IMR-90 (cell line): ENCODE results near the gene BLMH. TPM values are rescaled to one million over a fixed set of nuclear protein-coding genes. Genes with fewer than 3 reads are reported as not detected.

ENCODE experiments used
- ATAC-seq: fragments of 200-7000 bp; cut with Tn5 transposase; 2 replicates; pipeline ENCODE4 v1.9.1; 2020; ENCODE audit warnings: low read depth, mild to moderate bottlenecking, moderate library complexity
- BruUV-seq: library from RNA; stranded (reverse); fragments of 400-500 nt; replicated peaks from 2 replicates; lab custom pipeline; 2021; lab: Mats Ljungman, UMichigan
- CTCF ChIA-PET: fragments of 300-600 bp; formaldehyde crosslinking; extraction: SDS; loops from one replicate; lab custom pipeline; 2021; ENCODE audit warnings: antibody characterized with exemption; lab: Yijun Ruan, JAX
- POLR2A ChIA-PET: fragments of 300-600 bp; sonication (Branson Sonifier 250); formaldehyde crosslinking; loops from one replicate; lab custom pipeline; 2022; ENCODE audit warnings: antibody characterized with exemption; ENCODE audit not compliant: unreplicated experiment; lab: Charles Lee
- DNase-seq: peaks from one replicate; pipeline ENCODE4 v3.0.0; 2013
- H2AFZ ChIP-seq: replicated peaks from 2 replicates; pipeline ENCODE3; 2013; ENCODE audit warnings: low read length, mild to moderate bottlenecking; ENCODE audit not compliant: poor library complexity
- H2AK5ac ChIP-seq: 2 replicates; pipeline ENCODE4 v1.6.1; 2013; ENCODE audit warnings: low read depth, low read length, inconsistent platforms
- H2AK9ac ChIP-seq: replicated peaks from 2 replicates; pipeline ENCODE3; 2013; ENCODE audit warnings: mild to moderate bottlenecking, low read depth, low read length, moderate library complexity; ENCODE audit not compliant: poor library complexity
- H2BK120ac ChIP-seq: 2 replicates; pipeline ENCODE4 v1.6.1; 2013; ENCODE audit warnings: low read depth, low read length, inconsistent platforms
- H2BK15ac ChIP-seq: 3 replicates; pipeline ENCODE4 v1.6.1; 2013; ENCODE audit warnings: low read depth, low read length, inconsistent platforms
- H2BK20ac ChIP-seq: 2 replicates; pipeline ENCODE4 v1.6.1; 2013; ENCODE audit warnings: low read depth, mild to moderate bottlenecking, inconsistent platforms, low read length, moderate library complexity
- H2BK5ac ChIP-seq: 2 replicates; pipeline ENCODE4 v1.6.1; 2013; ENCODE audit warnings: mild to moderate bottlenecking, low read depth, low read length, inconsistent platforms; ENCODE audit not compliant: poor library complexity, severe bottlenecking
- H3K14ac ChIP-seq: replicated peaks from 2 replicates; pipeline ENCODE4 v1.6.1; 2013; ENCODE audit warnings: low read depth, low read length, inconsistent platforms
- H3K18ac ChIP-seq: 2 replicates; pipeline ENCODE4 v1.6.1; 2013; ENCODE audit warnings: low read depth, low read length, control low read depth
- H3K23ac ChIP-seq: 2 replicates; pipeline ENCODE4 v1.6.1; 2013; ENCODE audit warnings: low read depth, low read length, inconsistent platforms
- H3K27ac ChIP-seq: 2 replicates; pipeline ENCODE4 v1.5.1; 2013; ENCODE audit warnings: mild to moderate bottlenecking, control low read depth, low read length; ENCODE audit not compliant: insufficient read depth
- H3K27me3 ChIP-seq: 2 replicates; pipeline ENCODE4 v1.6.1; 2013; ENCODE audit warnings: low read length; ENCODE audit not compliant: control insufficient read depth, insufficient read depth
- H3K36me3 ChIP-seq: 2 replicates; pipeline ENCODE4 v1.6.1; 2013; ENCODE audit warnings: low read length, mixed read lengths; ENCODE audit not compliant: control insufficient read depth, insufficient read depth
- H3K4ac ChIP-seq: 2 replicates; pipeline ENCODE4 v1.6.1; 2013; ENCODE audit warnings: low read depth, low read length, inconsistent platforms
- H3K4me1 ChIP-seq: 2 replicates; pipeline ENCODE4 v1.6.1; 2013; ENCODE audit warnings: low read length, mixed read lengths; ENCODE audit not compliant: control insufficient read depth, insufficient read depth
- H3K4me2 ChIP-seq: 2 replicates; pipeline ENCODE4 v1.6.1; 2013; ENCODE audit warnings: low read depth, mild to moderate bottlenecking, control low read depth, low read length, moderate library complexity
- H3K4me3 ChIP-seq: 2 replicates; pipeline ENCODE4 v1.5.1; 2013; ENCODE audit warnings: low read depth, mild to moderate bottlenecking, control low read depth, low read length, moderate library complexity; ENCODE audit not compliant: insufficient read depth
- H3K56ac ChIP-seq: 2 replicates; pipeline ENCODE4 v1.6.1; 2013; ENCODE audit warnings: low read length, inconsistent platforms; ENCODE audit not compliant: insufficient read depth; ENCODE audit errors: extremely low read depth
- H3K79me1 ChIP-seq, 2 experiments: 2 replicates each; pipeline ENCODE4 v1.6.1; 2013; ENCODE audit warnings: low read length in 2 of 2, inconsistent platforms in 1 of 2, low read depth in 1 of 2
- H3K9ac ChIP-seq: 2 replicates; pipeline ENCODE4 v1.6.1; 2013; ENCODE audit warnings: low read depth, low read length, control low read depth
- H3K9me1 ChIP-seq: 2 replicates; pipeline ENCODE4 v1.6.1; 2013; ENCODE audit warnings: low read length, inconsistent platforms; ENCODE audit not compliant: insufficient read depth
- H3K9me3 ChIP-seq: 2 replicates; pipeline ENCODE4 v1.6.1; 2013; ENCODE audit warnings: low read length; ENCODE audit not compliant: control insufficient read depth, insufficient read depth
- H4K20me1 ChIP-seq: 2 replicates; pipeline ENCODE4 v1.6.1; 2013; ENCODE audit warnings: low read length, inconsistent platforms; ENCODE audit not compliant: insufficient read depth
- H4K5ac ChIP-seq: 2 replicates; pipeline ENCODE4 v1.6.1; 2013; ENCODE audit warnings: mild to moderate bottlenecking, low read depth, low read length, control low read depth
- H4K8ac ChIP-seq, 2 experiments: 2 replicates each; pipeline ENCODE4 v1.6.1; 2013; ENCODE audit warnings: low read depth in 2 of 2, low read length in 2 of 2, control low read depth in 1 of 2, inconsistent platforms in 1 of 2
- H4K91ac ChIP-seq: 2 replicates; pipeline ENCODE4 v1.6.1; 2013; ENCODE audit warnings: low read depth, low read length, inconsistent platforms; ENCODE audit not compliant: insufficient read depth
- CHD1 ChIP-seq: IDR thresholded peaks from 2 replicates; pipeline ENCODE4 v1.6.1; 2012; ENCODE audit warnings: low read depth, low read length, improper control_type of control experiment
- CTCF ChIP-seq: conservative IDR thresholded peaks from 2 replicates; pipeline ENCODE4 v1.5.1; 2012; ENCODE audit warnings: mild to moderate bottlenecking, low read depth, low read length, improper control_type of control experiment
- FOS ChIP-seq: fragments of 150-350 bp; IDR thresholded peaks from 2 replicates; pipeline ENCODE4 v1.6.1; 2016; ENCODE audit warnings: low read depth, low read length
- MAZ ChIP-seq: IDR thresholded peaks from 2 replicates; pipeline ENCODE4 v1.6.1; 2012; ENCODE audit warnings: low read depth, mild to moderate bottlenecking, low read length, improper control_type of control experiment, moderate library complexity, borderline replicate concordance
- MXI1 ChIP-seq: IDR thresholded peaks from 2 replicates; pipeline ENCODE4 v1.6.1; 2012; ENCODE audit warnings: low read depth, mild to moderate bottlenecking, low read length, moderate library complexity, borderline replicate concordance
- NFE2L2 ChIP-seq: fragments of 150-350 bp; IDR thresholded peaks from 2 replicates; pipeline ENCODE4 v1.6.1; 2016; ENCODE audit warnings: low read depth, mild to moderate bottlenecking, low read length
- POLR2A ChIP-seq: IDR thresholded peaks from 2 replicates; pipeline ENCODE4 v1.6.1; 2012; ENCODE audit warnings: mild to moderate bottlenecking, low read depth, low read length
- RAD21 ChIP-seq: IDR thresholded peaks from 2 replicates; pipeline ENCODE4 v1.6.1; 2012; ENCODE audit warnings: low read length, improper control_type of control experiment
- RCOR1 ChIP-seq: IDR thresholded peaks from 2 replicates; pipeline ENCODE4 v1.6.1; 2012; ENCODE audit warnings: mild to moderate bottlenecking, low read length, improper control_type of control experiment; ENCODE audit not compliant: insufficient replicate concordance
- RFX5 ChIP-seq: IDR thresholded peaks from 2 replicates; pipeline ENCODE4 v1.8.0; 2012; ENCODE audit warnings: low read depth, mild to moderate bottlenecking, low read length, moderate library complexity
- SMC3 ChIP-seq: fragments of 150-350 bp; IDR thresholded peaks from 2 replicates; pipeline ENCODE4 v1.6.1; 2016; ENCODE audit warnings: low read depth, mild to moderate bottlenecking, antibody characterized with exemption, low read length, moderate library complexity
- WGBS, 2 experiments: methylation state at CpG; one replicate each; pipeline versions ENCODE4 v1.1.5 to v1.1.7; 2013; ENCODE audit warnings: missing lambda C conversion rate in 2 of 2; ENCODE audit not compliant: insufficient read length in 1 of 2; ENCODE audit errors: extremely low coverage in 2 of 2; 5-methylcytosine and 5-hydroxymethylcytosine counted together
- dilution Hi-C: fragments of 300-500 bp; cut with HindIII; formaldehyde crosslinking; loops from one replicate; pipeline ENCODE4 v1.14.3; 2018; ENCODE audit warnings: low sequenced_read_pairs; ENCODE audit not compliant: unreplicated experiment
- in situ Hi-C: fragments of 300-500 bp; cut with MboI; formaldehyde crosslinking; loops from 3 replicates; pipeline ENCODE4 v1.14.3; 2019; ENCODE audit warnings: low sequenced_read_pairs, inconsistent platforms, mixed read lengths
- intact Hi-C: fragments of 100-400 bp; cut with micrococcal nuclease; formaldehyde crosslinking; loops from 2 replicates; pipeline ENCODE4 v1.10.0; 2022
- polyA plus RNA-seq, 3 experiments: library from polyadenylated mRNA; depleted of rRNA; stranded (reverse); fragments of >200 nt; gene quantifications; 2 replicates each; pipeline ENCODE4 v1.2.3, GENCODE V29; 2012; ENCODE audit warnings: low replicate concordance in 1 of 3
- total RNA-seq: library from RNA; depleted of rRNA; stranded (reverse); fragments of >200 nt; gene quantifications from 2 replicates; pipeline ENCODE4 v1.2.3, GENCODE V29; 2012
- TF ChIP-seq, protein P1 (sequence below): fragments of 150-350 bp; IDR thresholded peaks from 2 replicates; pipeline ENCODE4 v1.6.1; 2016; ENCODE audit warnings: low read depth, mild to moderate bottlenecking, low read length, moderate library complexity, borderline replicate concordance
- TF ChIP-seq, protein P2 (sequence below): fragments of 150-350 bp; IDR thresholded peaks from 2 replicates; pipeline ENCODE4 v1.6.1; 2017; ENCODE audit warnings: mild to moderate bottlenecking, antibody characterized with exemption, low read length, low read depth

BLMH gene
- total and polyA plus RNA-seq, 2 of the 4 experiments (the other 2 are of a cell fraction) = 17.3 to 20.8 TPM

- intact Hi-C loops (loop anchor here (5.0 kb wide), 1 partner anchor 84 kb away; no protein-coding TSS in a partner anchor), in situ Hi-C loops (no loop called here), dilution Hi-C loops (no loop called here)
- Histone ChIP-seq H2BK15ac (no peak overlapping the region), H3K27ac (no peak overlapping the region), H3K23ac (no peak overlapping the region), H3K79me1 (peaks cover 0 to 4% of the 10 kb centered on the region in 2 experiments; a peak in 2 of 4 replicates), H2AK5ac (no peak overlapping the region), H3K18ac (no peak overlapping the region), H4K5ac (no peak overlapping the region), H3K9me3 (no peaks in the 10 kb centered on the region), H4K20me1 (no peaks in the 10 kb centered on the region), H3K56ac (no peak overlapping the region), H3K14ac (no peak overlapping the region), H2BK120ac (no peak overlapping the region), H4K8ac (no peak overlapping the region), H3K4ac (no peak overlapping the region), H2AK9ac (no peak overlapping the region), H3K4me2 (no peak overlapping the region), H2BK20ac (no peak overlapping the region), H3K9ac (no peak overlapping the region), H3K4me3 (no peak overlapping the region), H2BK5ac (no peak overlapping the region), H4K91ac (no peak overlapping the region), H3K4me1 (no peaks in the 10 kb centered on the region; the same call in 1 of the 2 replicates), H3K27me3 (no peaks in the 10 kb centered on the region), H2AFZ (no peak overlapping the region), H3K9me1 (peaks cover 8% of the 10 kb centered on the region; the same call in 1 of the 2 replicates), H3K36me3 (peaks cover 24% of the 10 kb centered on the region)
- CTCF ChIA-PET = interaction anchor here (0.6 to 1.2 kb wide), 2 partner anchors 165 to 166 kb away, joined by 3 read pairs; no protein-coding TSS in a partner anchor
- no TSS peak for BruUV-seq
- DNase-seq = peak; percentile 64
- POLR2A ChIA-PET = no interaction called here
- no peak for TF ChIP-seq RAD21
- no peak for TF ChIP-seq POLR2A
- TF ChIP-seq RFX5 = no peak
- TF ChIP-seq SMC3 = no peak
- TF ChIP-seq NFE2L2 = no peak
- no peak for TF ChIP-seq FOS
- TF ChIP-seq CHD1 = no peak
- TF ChIP-seq, protein P1, sequence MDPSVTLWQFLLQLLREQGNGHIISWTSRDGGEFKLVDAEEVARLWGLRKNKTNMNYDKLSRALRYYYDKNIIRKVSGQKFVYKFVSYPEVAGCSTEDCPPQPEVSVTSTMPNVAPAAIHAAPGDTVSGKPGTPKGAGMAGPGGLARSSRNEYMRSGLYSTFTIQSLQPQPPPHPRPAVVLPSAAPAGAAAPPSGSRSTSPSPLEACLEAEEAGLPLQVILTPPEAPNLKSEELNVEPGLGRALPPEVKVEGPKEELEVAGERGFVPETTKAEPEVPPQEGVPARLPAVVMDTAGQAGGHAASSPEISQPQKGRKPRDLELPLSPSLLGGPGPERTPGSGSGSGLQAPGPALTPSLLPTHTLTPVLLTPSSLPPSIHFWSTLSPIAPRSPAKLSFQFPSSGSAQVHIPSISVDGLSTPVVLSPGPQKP = no peak
- TF ChIP-seq, protein P2, sequence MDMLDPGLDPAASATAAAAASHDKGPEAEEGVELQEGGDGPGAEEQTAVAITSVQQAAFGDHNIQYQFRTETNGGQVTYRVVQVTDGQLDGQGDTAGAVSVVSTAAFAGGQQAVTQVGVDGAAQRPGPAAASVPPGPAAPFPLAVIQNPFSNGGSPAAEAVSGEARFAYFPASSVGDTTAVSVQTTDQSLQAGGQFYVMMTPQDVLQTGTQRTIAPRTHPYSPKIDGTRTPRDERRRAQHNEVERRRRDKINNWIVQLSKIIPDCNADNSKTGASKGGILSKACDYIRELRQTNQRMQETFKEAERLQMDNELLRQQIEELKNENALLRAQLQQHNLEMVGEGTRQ = no peak
- TF ChIP-seq MAZ = no peak
- TF ChIP-seq MXI1 = no peak
- no peak for TF ChIP-seq RCOR1
- TF ChIP-seq CTCF = no peak
- WGBS, 2 experiments = no CpG with 5 or more reads among the region's 6 CpGs
- peak; percentile 74 for ATAC-seq
These were observed 20.6 kb downstream of the BLMH start for GRCh38 chr17:30271102-30271501.
